Measurements from ENCODE around the gene SOX6.
"Not testable (repeated sequence)": the region's sequence is repeated elsewhere in the genome, so short reads cannot be mapped to it uniquely, and the experiment has no call there.

SOX6 gene

GRCh38 chr11:16153951-16154350, 202.4 kb downstream of the SOX6 start:
- no peaks in the 10 kb centered on the region for H3K36me3 ChIP-seq (replicated peaks; ENCODE audit: low read depth, low read length)
- no peak overlapping the region for H3K27ac ChIP-seq (ENCODE audit: low read length)
- H3K4me1 ChIP-seq (ENCODE audit: low read length): peaks cover 15% of the 10 kb centered on the region
- H3K4me3 ChIP-seq (ENCODE audit: low read length): no peak overlapping the region
- H3K9ac ChIP-seq (ENCODE audit: low read length): no peak overlapping the region
- no peak overlapping the region for H3K4me2 ChIP-seq (ENCODE audit: low read length)
- H3K9me3 ChIP-seq (ENCODE audit: insufficient read depth, low read length): no peaks in the 10 kb centered on the region
- H2AFZ ChIP-seq (ENCODE audit: low read depth, low read length): no peak overlapping the region
- H3K79me2 ChIP-seq (ENCODE audit: low read length): no peaks in the 10 kb centered on the region
- 0 out of 2 replicates have a peak, but pooled peaks cover 7% of the 10 kb centered on the region for H3K27me3 ChIP-seq (ENCODE audit: low read depth, low read length)
- TF ChIP-seq CTCF (IDR thresholded peaks at IDR 0.05; ENCODE audit: low read depth, low read length): no peak
- no peak for TF ChIP-seq EZH2phosphoT487 (IDR thresholded peaks at IDR 0.05; ENCODE audit: low read depth)
- H4K20me1 ChIP-seq (ENCODE audit: insufficient read depth, low read length): no peaks in the 10 kb centered on the region

- Histone ChIP-seq H3K9me3 (ENCODE audit: insufficient read depth, low read length) (no peaks in the 10 kb centered on the region), H3K4me1 (ENCODE audit: low read length) (peaks cover 18% of the 10 kb centered on the region), H3K4me2 (ENCODE audit: low read length) (peak overlapping the region; percentile 49), H3K4me3 (ENCODE audit: low read length) (peak overlapping the region; percentile 4; the same call in 1 of the 2 replicates), H3K27ac (ENCODE audit: low read length) (no peak overlapping the region), H3K9ac (ENCODE audit: low read length) (no peak overlapping the region), H4K20me1 (ENCODE audit: insufficient read depth, low read length) (no peaks in the 10 kb centered on the region), H2AFZ (ENCODE audit: low read depth, low read length) (no peak overlapping the region), H3K27me3 (ENCODE audit: low read depth, low read length) (peaks cover 16% of the 10 kb centered on the region; the same call in 1 of the 2 replicates), H3K79me2 (ENCODE audit: low read length) (no peaks in the 10 kb centered on the region), H3K36me3 (replicated peaks; ENCODE audit: low read depth, low read length) (no peaks in the 10 kb centered on the region)
- TF ChIP-seq EZH2phosphoT487 (IDR thresholded peaks at IDR 0.05; ENCODE audit: low read depth) (no peak), CTCF (IDR thresholded peaks at IDR 0.05; ENCODE audit: low read depth, low read length) (no peak)
Observed at GRCh38 chr11:16151138-16151537, 205.2 kb downstream of the SOX6 start.

DNA sequence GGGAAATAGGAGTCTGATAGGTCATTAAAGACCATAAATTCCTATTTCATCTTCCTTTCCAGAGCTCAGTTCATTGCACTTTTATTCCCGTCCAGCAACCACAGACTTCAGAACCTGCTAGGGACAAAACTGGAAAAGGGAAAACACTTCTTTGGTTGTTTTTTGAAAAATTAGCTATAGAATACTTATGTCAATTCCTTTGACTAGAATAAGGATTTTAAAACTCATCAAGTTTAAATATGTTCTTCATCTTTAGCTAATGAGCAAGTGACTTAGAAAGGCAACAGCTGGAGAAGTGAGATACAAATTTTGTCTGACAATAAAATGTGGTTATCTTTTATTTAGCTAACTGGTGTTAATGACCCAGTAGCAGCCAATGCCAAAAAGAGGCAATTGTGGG, 206.9 kb downstream of the SOX6 start:
- H2AFZ ChIP-seq (ENCODE audit: low read depth, low read length): no peak overlapping the region
- no peaks in the 10 kb centered on the region for H3K9me3 ChIP-seq (ENCODE audit: insufficient read depth, low read length)
- no peaks in the 10 kb centered on the region for H3K79me2 ChIP-seq (ENCODE audit: low read length)
- no peaks in the 10 kb centered on the region for H3K36me3 ChIP-seq (replicated peaks; ENCODE audit: low read depth, low read length)
- H3K4me2 ChIP-seq (ENCODE audit: low read length): no peak overlapping the region
- TF ChIP-seq CTCF (IDR thresholded peaks at IDR 0.05; ENCODE audit: low read depth, low read length): no peak
- no peak for TF ChIP-seq EZH2phosphoT487 (IDR thresholded peaks at IDR 0.05; ENCODE audit: low read depth)
- H3K27ac ChIP-seq (ENCODE audit: low read length): no peak overlapping the region
- no peaks in the 10 kb centered on the region for H4K20me1 ChIP-seq (ENCODE audit: insufficient read depth, low read length)
- H3K4me3 ChIP-seq (ENCODE audit: low read length): no peak overlapping the region
- H3K27me3 ChIP-seq (ENCODE audit: low read depth, low read length): peaks cover 16% of the 10 kb centered on the region; the same call in 1 of the 2 replicates
- H3K9ac ChIP-seq (ENCODE audit: low read length): no peak overlapping the region
- H3K4me1 ChIP-seq (ENCODE audit: low read length): peaks cover 18% of the 10 kb centered on the region

DNA sequence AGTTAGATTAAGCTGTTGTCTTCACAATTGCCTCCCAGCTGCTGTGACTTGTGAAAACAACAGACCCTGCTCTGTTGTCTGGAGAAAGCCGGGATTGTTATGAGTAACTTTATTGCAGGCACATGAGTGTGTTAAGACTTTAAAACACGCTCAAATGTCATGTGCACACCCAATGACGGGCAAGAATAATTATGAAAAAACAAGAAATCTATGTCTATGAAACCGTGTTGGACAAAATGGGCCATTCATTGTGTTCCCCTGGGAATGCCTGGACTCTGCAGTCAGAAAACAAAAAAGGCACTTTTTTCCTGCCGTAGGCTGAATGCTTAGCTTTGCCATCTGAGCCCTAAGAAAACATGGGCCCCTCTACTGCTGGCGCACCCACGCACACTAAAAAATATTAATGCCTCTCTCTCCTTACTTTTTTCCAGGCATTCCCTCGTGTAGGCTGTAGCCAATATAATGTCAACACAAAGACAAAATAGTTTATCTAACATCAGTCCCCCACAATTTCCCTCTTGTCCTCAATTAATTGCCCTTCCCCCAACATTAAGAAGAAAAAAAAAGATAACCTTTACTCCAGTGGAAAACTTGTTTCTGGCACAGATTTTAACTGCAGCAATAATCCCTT, 207.9 kb downstream of the SOX6 start:
- Histone ChIP-seq H3K27me3 (ENCODE audit: low read depth, low read length) (peaks cover 16% of the 10 kb centered on the region; the same call in 1 of the 2 replicates), H2AFZ (ENCODE audit: low read depth, low read length) (no peak overlapping the region), H4K20me1 (ENCODE audit: insufficient read depth, low read length) (no peaks in the 10 kb centered on the region), H3K4me1 (ENCODE audit: low read length) (peaks cover 18% of the 10 kb centered on the region), H3K9ac (ENCODE audit: low read length) (no peak overlapping the region), H3K4me2 (ENCODE audit: low read length) (no peak overlapping the region), H3K4me3 (ENCODE audit: low read length) (no peak overlapping the region), H3K27ac (ENCODE audit: low read length) (no peak overlapping the region), H3K9me3 (ENCODE audit: insufficient read depth, low read length) (no peaks in the 10 kb centered on the region), H3K79me2 (ENCODE audit: low read length) (no peaks in the 10 kb centered on the region), H3K36me3 (replicated peaks; ENCODE audit: low read depth, low read length) (no peaks in the 10 kb centered on the region)
- TF ChIP-seq CTCF (IDR thresholded peaks at IDR 0.05; ENCODE audit: low read depth, low read length) (no peak), EZH2phosphoT487 (IDR thresholded peaks at IDR 0.05; ENCODE audit: low read depth) (no peak)

DNA sequence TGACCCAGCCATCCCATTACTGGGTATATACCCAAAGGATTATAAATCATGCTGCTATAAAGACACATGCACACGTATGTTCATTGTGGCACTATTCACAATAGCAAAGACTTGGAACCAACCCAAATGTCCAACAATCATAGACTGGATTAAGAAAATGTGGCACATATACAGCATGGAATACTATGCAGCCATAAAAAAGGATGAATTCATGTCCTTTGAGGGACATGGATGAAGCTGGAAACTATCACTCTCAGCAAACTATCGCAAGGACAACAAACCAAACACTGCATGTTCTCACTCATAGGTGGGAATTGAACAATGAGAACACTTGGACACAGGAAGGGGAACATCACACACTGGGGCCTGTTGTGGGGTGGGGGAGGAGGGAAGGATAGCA, 209.4 kb downstream of the SOX6 start:
- H4K20me1 ChIP-seq (ENCODE audit: insufficient read depth, low read length); H3K4me2 ChIP-seq (ENCODE audit: low read length); H3K4me3 ChIP-seq (ENCODE audit: low read length); H3K9me3 ChIP-seq (ENCODE audit: insufficient read depth, low read length); H3K36me3 ChIP-seq (replicated peaks; ENCODE audit: low read depth, low read length); H3K9ac ChIP-seq (ENCODE audit: low read length); H2AFZ ChIP-seq (ENCODE audit: low read depth, low read length); H3K79me2 ChIP-seq (ENCODE audit: low read length); H3K27ac ChIP-seq (ENCODE audit: low read length): not testable (repeated sequence)
- Histone ChIP-seq H3K4me1 (ENCODE audit: low read length) (peaks cover 18% of the 10 kb centered on the region), H3K27me3 (ENCODE audit: low read depth, low read length) (peaks cover 16% of the 10 kb centered on the region; the same call in 1 of the 2 replicates)

- H3K9me3 ChIP-seq (ENCODE audit: insufficient read depth, low read length): not testable (repeated sequence)
Observed at GRCh38 chr11:16141614-16142013, 214.7 kb downstream of the SOX6 start.

More at GRCh38 chr11:16141614-16142013, 214.7 kb downstream of the SOX6 start:
- H3K9ac ChIP-seq (ENCODE audit: low read length); H2AFZ ChIP-seq (ENCODE audit: low read depth, low read length); H3K27me3 ChIP-seq (ENCODE audit: low read depth, low read length); H3K79me2 ChIP-seq (ENCODE audit: low read length); H3K4me3 ChIP-seq (ENCODE audit: low read length); H3K4me1 ChIP-seq (ENCODE audit: low read length); H3K36me3 ChIP-seq (replicated peaks; ENCODE audit: low read depth, low read length); H3K27ac ChIP-seq (ENCODE audit: low read length); H3K4me2 ChIP-seq (ENCODE audit: low read length); H4K20me1 ChIP-seq (ENCODE audit: insufficient read depth, low read length): not testable (repeated sequence)
